Muscle layer of colon (tissue), 2 donors: ENCODE results near the gene AS3MT.
"Not testable (repeated sequence)": the region's sequence is repeated elsewhere in the genome, so short reads cannot be mapped to it uniquely, and the experiment has no call there.

Experiments
- H3K27ac ChIP-seq: one replicate; pipeline ENCODE4 v1.7.0; 2013; ENCODE audit warnings: low read depth, mild to moderate bottlenecking, low read length, moderate library complexity
- H3K27me3 ChIP-seq, 2 donors: one replicate each; pipeline ENCODE4 v1.7.0; 2013; ENCODE audit warnings: low read length in 2 of 2, mild to moderate bottlenecking in 2 of 2; ENCODE audit not compliant: insufficient read depth in 2 of 2, control insufficient read depth in 1 of 2
- H3K36me3 ChIP-seq: one replicate; pipeline ENCODE4 v1.7.0; 2013; ENCODE audit warnings: mild to moderate bottlenecking, low read length; ENCODE audit not compliant: insufficient read depth
- H3K4me1 ChIP-seq: one replicate; pipeline ENCODE4 v1.7.0; 2013; ENCODE audit warnings: mild to moderate bottlenecking, low read length; ENCODE audit not compliant: insufficient read depth
- H3K4me3 ChIP-seq, 2 donors: one replicate each; pipeline ENCODE4 v1.7.0; 2013; ENCODE audit warnings: low read length in 2 of 2, low read depth in 1 of 2, mild to moderate bottlenecking in 1 of 2, moderate library complexity in 1 of 2
- H3K9ac ChIP-seq: one replicate; pipeline ENCODE4 v1.7.0; 2013; ENCODE audit warnings: low read length
- H3K9me3 ChIP-seq: one replicate; pipeline ENCODE4 v1.7.0; 2013; ENCODE audit warnings: mild to moderate bottlenecking, low read length
- donor health status: abdominal sarcoma.
- donor health status: Adenocarcinoma of cecum.

The AS3MT gene

GRCh38 chr10:102835007-102835482 lies 34.2 kb upstream of the AS3MT start:
- H3K27me3 ChIP-seq = no peaks in the 10 kb centered on the region
- H3K9me3 ChIP-seq = no peaks in the 10 kb centered on the region
- no peaks in the 10 kb centered on the region for H3K36me3 ChIP-seq
- no peak overlapping the region for H3K27ac ChIP-seq
- no peak overlapping the region for H3K4me3 ChIP-seq
- H3K4me1 ChIP-seq = peaks cover 7% of the 10 kb centered on the region
- H3K9ac ChIP-seq = no peak overlapping the region

GRCh38 chr10:102837230-102837721 lies 32.0 kb upstream of the AS3MT start, which contains the start of gene CYP17A1:
Gene CYP17A1, minus strand, starts transcription at chr10:102837413. Its CDS starts 52 bp downstream, at chr10:102837361.
- Histone ChIP-seq H3K4me3 (no peak within 1 kb of the TSS), H3K27ac (no peak within 1 kb of the TSS), H3K36me3 (no peaks in the 10 kb centered on the region), H3K27me3 (no peaks in the 10 kb centered on the region), H3K4me1 (peaks cover 7% of the 10 kb centered on the region), H3K9ac (no peak within 1 kb of the TSS), H3K9me3 (no peaks in the 10 kb centered on the region)

GRCh38 chr10:102838276-102838927 lies 30.9 kb upstream of the AS3MT start:
- not testable (repeated sequence) for H3K27ac ChIP-seq

GRCh38 chr10:102841827-102842345 lies 27.4 kb upstream of the AS3MT start:
- Histone ChIP-seq H3K9ac (no peak overlapping the region), H3K4me3 (no peak overlapping the region), H3K27me3 (no peaks in the 10 kb centered on the region), H3K9me3 (no peaks in the 10 kb centered on the region), H3K4me1 (no peaks in the 10 kb centered on the region), H3K27ac (no peak overlapping the region), H3K36me3 (no peaks in the 10 kb centered on the region)

More at GRCh38 chr10:102838276-102838927, 30.9 kb upstream of the AS3MT start:
- not testable (repeated sequence) for H3K27me3 ChIP-seq, H3K4me1 ChIP-seq, H3K9ac ChIP-seq, H3K4me3 ChIP-seq, H3K36me3 ChIP-seq, H3K9me3 ChIP-seq

- H3K9me3 ChIP-seq, H3K9ac ChIP-seq, H3K4me3 ChIP-seq, H3K4me1 ChIP-seq, H3K27ac ChIP-seq, H3K27me3 ChIP-seq, H3K36me3 ChIP-seq: not testable (repeated sequence)
Measured at GRCh38 chr10:102843139-102843538, 26.1 kb upstream of the AS3MT start.

- not testable (repeated sequence) for H3K9me3 ChIP-seq, H3K27ac ChIP-seq, H3K9ac ChIP-seq, H3K4me1 ChIP-seq, H3K27me3 ChIP-seq, H3K4me3 ChIP-seq, H3K36me3 ChIP-seq
Measured at GRCh38 chr10:102844190-102844776, 25.0 kb upstream of the AS3MT start.

GRCh38 chr10:102845352-102845902 lies 23.8 kb upstream of the AS3MT start:
- H3K27me3 ChIP-seq = no peaks in the 10 kb centered on the region
- no peak overlapping the region for H3K27ac ChIP-seq
- H3K9ac ChIP-seq = no peak overlapping the region
- no peaks in the 10 kb centered on the region for H3K36me3 ChIP-seq
- no peaks in the 10 kb centered on the region for H3K4me1 ChIP-seq
- H3K4me3 ChIP-seq = no peak overlapping the region
- no peaks in the 10 kb centered on the region for H3K9me3 ChIP-seq

GRCh38 chr10:102850025-102850518 lies 19.2 kb upstream of the AS3MT start:
- H3K9me3 ChIP-seq = no peaks in the 10 kb centered on the region
- no peak overlapping the region for H3K4me3 ChIP-seq
- no peaks in the 10 kb centered on the region for H3K27me3 ChIP-seq
- H3K27ac ChIP-seq = no peak overlapping the region
- no peak overlapping the region for H3K9ac ChIP-seq
- peaks cover under 1% of the 10 kb centered on the region for H3K4me1 ChIP-seq
- no peaks in the 10 kb centered on the region for H3K36me3 ChIP-seq

- not testable (repeated sequence) for H3K4me1 ChIP-seq, H3K27me3 ChIP-seq, H3K4me3 ChIP-seq, H3K36me3 ChIP-seq, H3K9me3 ChIP-seq, H3K27ac ChIP-seq, H3K9ac ChIP-seq
Measured at GRCh38 chr10:102853237-102853636, 16.0 kb upstream of the AS3MT start.

GRCh38 chr10:102855731-102856436 lies 13.4 kb upstream of the AS3MT start:
- H3K4me3 ChIP-seq, H3K36me3 ChIP-seq, H3K9ac ChIP-seq, H3K9me3 ChIP-seq, H3K27me3 ChIP-seq, H3K4me1 ChIP-seq, H3K27ac ChIP-seq: not testable (repeated sequence)

GRCh38 chr10:102856758-102857424 lies 12.4 kb upstream of the AS3MT start:
- no peaks in the 10 kb centered on the region for H3K36me3 ChIP-seq
- no peak overlapping the region for H3K9ac ChIP-seq
- no peak overlapping the region for H3K27ac ChIP-seq
- no peaks in the 10 kb centered on the region for H3K27me3 ChIP-seq
- no peaks in the 10 kb centered on the region for H3K9me3 ChIP-seq
- peaks cover 9% of the 10 kb centered on the region for H3K4me1 ChIP-seq
- H3K4me3 ChIP-seq = no peak overlapping the region
